HK-2 (cell line): ENCODE results near the gene ETS1.

Source experiments
- DNase-seq: peaks from one replicate; pipeline ENCODE4 v3.0.0-alpha.2; 2018; ENCODE audit not compliant: unreplicated experiment

Gene ETS1

GRCh38 chr11:128482092-128482491 is 105.3 kb downstream of the ETS1 start:
- DNase-seq: no peak

GRCh38 chr11:128481135-128481534 is 106.2 kb downstream of the ETS1 start:
- no peak for DNase-seq

GRCh38 chr11:128480665-128481064 is 106.7 kb downstream of the ETS1 start:
- no peak for DNase-seq

GRCh38 chr11:128480066-128480465 is 107.3 kb downstream of the ETS1 start:
- no peak for DNase-seq

- DNase-seq: no peak
These were observed 108.2 kb downstream of the ETS1 start for GRCh38 chr11:128479144-128479543.

GRCh38 chr11:128478305-128478704 is 109.1 kb downstream of the ETS1 start:
- DNase-seq: no peak

GRCh38 chr11:128477811-128478210 is 109.5 kb downstream of the ETS1 start:
- no peak for DNase-seq

GRCh38 chr11:128477278-128477677 is 110.1 kb downstream of the ETS1 start:
- DNase-seq: no peak

GRCh38 chr11:128476729-128477128 is 110.6 kb downstream of the ETS1 start:
- DNase-seq: no peak

- DNase-seq: no peak
These were observed 111.3 kb downstream of the ETS1 start for GRCh38 chr11:128476049-128476448.

- DNase-seq: no peak
These were observed 113.1 kb downstream of the ETS1 start for GRCh38 chr11:128474036-128474874.

- no peak for DNase-seq
These were observed 113.7 kb downstream of the ETS1 start for GRCh38 chr11:128473636-128474035.

- no peak for DNase-seq
These were observed 114.9 kb downstream of the ETS1 start for GRCh38 chr11:128472128-128473089.

- DNase-seq: no peak
These were observed 116.2 kb downstream of the ETS1 start for GRCh38 chr11:128471138-128471661.

GRCh38 chr11:128470081-128470480 is 117.3 kb downstream of the ETS1 start:
- DNase-seq: no peak

GRCh38 chr11:128469220-128469619 is 118.1 kb downstream of the ETS1 start:
- DNase-seq: no peak

GRCh38 chr11:128468111-128468510 is 119.2 kb downstream of the ETS1 start:
- no peak for DNase-seq

GRCh38 chr11:128467610-128468041 is 119.7 kb downstream of the ETS1 start:
- peak; percentile 86 for DNase-seq

GRCh38 chr11:128467041-128467440 is 120.3 kb downstream of the ETS1 start:
- DNase-seq: no peak

- DNase-seq: no peak
These were observed 121.2 kb downstream of the ETS1 start for GRCh38 chr11:128465946-128466705.

GRCh38 chr11:128465531-128465930 is 121.8 kb downstream of the ETS1 start:
- no peak for DNase-seq
